ENCODE measurements around the gene THRB.

The THRB gene

DNA sequence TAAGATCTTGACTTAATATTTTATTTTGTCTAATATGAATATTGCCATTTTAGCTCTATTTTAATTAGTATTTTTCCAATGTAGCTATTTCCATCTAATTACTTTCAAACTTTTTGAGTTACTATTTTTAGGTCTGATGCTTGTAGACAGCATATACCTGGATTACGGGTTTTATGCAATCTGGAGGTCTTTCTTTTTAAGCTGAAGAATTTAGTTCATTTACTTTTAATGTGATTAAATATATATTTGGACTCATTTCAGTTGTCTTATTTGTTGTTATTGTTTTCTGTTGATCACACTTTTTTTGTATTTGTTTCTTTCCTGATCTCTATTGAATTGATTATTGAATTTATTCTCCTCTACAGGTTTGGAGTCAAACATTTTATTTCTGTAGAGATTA lies 30.3 kb downstream of the THRB start:
- TF ChIP-seq, protein P1, sequence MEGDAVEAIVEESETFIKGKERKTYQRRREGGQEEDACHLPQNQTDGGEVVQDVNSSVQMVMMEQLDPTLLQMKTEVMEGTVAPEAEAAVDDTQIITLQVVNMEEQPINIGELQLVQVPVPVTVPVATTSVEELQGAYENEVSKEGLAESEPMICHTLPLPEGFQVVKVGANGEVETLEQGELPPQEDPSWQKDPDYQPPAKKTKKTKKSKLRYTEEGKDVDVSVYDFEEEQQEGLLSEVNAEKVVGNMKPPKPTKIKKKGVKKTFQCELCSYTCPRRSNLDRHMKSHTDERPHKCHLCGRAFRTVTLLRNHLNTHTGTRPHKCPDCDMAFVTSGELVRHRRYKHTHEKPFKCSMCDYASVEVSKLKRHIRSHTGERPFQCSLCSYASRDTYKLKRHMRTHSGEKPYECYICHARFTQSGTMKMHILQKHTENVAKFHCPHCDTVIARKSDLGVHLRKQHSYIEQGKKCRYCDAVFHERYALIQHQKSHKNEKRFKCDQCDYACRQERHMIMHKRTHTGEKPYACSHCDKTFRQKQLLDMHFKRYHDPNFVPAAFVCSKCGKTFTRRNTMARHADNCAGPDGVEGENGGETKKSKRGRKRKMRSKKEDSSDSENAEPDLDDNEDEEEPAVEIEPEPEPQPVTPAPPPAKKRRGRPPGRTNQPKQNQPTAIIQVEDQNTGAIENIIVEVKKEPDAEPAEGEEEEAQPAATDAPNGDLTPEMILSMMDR (IDR thresholded peaks at IDR 0.05; ENCODE audit: borderline replicate concordance, control extremely low read depth, extremely low read depth, insufficient read depth, missing control alignments), result no peak
- in situ Hi-C loops (cut with MboI; ENCODE audit: low sequenced_read_pairs, unreplicated experiment), result no loop called here

DNA sequence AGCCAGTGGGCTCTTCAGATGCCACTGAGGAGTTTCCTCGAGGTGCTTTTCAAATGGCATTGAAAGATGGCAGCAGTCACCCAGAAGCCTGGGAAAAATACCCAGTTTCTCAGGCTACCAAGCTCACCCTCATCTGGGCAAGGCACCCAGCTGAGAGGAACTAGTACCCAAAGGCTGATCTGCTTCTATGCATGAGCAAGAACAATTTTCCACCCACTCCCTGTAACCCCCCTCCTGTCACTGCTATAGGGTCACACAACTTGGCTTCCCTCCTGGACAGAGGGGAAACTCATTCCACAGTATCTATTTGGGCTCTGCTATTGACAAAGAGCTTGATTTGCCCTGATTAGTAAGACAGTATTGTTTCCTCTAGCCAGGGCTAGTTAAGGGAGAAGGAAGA lies 31.9 kb downstream of the THRB start:
- TF ChIP-seq, protein P1 (IDR thresholded peaks at IDR 0.05; ENCODE audit: borderline replicate concordance, control extremely low read depth, extremely low read depth, insufficient read depth, missing control alignments), result no peak
- no peak for DNase-seq (ENCODE audit: low spot score)
- in situ Hi-C loops (cut with MboI; ENCODE audit: low sequenced_read_pairs, unreplicated experiment), result no loop called here

More for the DNA sequence above, 30.3 kb downstream of the THRB start:
- DNase-seq (ENCODE audit: low spot score), result no peak

DNA sequence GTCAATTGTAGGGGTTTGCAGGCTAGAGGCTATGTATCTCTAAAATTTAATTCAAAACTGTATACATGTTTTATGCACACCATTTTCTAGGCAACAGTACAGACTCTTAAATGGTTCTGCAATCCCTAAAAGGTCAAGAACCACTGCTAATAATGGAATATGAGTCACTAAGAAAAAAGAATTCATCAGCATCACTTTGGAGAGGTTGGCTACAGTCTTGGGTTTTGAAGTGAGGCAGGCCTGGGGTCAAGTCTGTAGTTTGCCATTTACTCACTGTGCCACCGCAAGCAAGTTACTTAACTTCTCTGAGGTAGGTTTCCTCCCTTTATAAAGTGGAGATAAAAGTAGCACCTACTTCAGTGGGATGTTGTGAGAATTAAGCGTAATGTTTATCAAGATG lies 33.7 kb downstream of the THRB start:
- in situ Hi-C loops (cut with MboI; ENCODE audit: low sequenced_read_pairs, unreplicated experiment), result no loop called here
- TF ChIP-seq, protein P1 (IDR thresholded peaks at IDR 0.05; ENCODE audit: borderline replicate concordance, control extremely low read depth, extremely low read depth, insufficient read depth, missing control alignments), result no peak
- no peak for DNase-seq (ENCODE audit: low spot score)

DNA sequence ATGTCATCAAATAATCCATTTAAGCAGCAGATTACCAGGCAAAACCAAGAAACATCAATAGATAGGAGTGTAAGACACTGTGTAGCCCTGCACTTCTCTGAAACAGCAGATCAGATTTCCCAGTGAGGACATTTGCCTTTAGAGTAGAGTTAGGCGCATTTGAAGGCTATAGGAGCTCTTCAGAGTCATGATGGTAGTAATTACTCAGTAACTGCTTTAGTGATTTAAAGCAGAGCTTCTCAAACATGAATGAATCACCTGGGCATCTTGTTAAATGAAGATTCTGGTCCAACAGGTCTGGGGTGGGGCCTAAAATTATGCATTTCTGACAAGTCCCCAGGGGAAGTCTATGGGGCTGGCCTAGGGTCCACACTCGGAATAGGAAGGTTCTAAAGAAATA lies 36.9 kb downstream of the THRB start:
- in situ Hi-C loops (cut with MboI; ENCODE audit: low sequenced_read_pairs, unreplicated experiment), result no loop called here
- no peak for DNase-seq (ENCODE audit: low spot score)
- TF ChIP-seq, protein P1 (IDR thresholded peaks at IDR 0.05; ENCODE audit: borderline replicate concordance, control extremely low read depth, extremely low read depth, insufficient read depth, missing control alignments), result no peak

DNA sequence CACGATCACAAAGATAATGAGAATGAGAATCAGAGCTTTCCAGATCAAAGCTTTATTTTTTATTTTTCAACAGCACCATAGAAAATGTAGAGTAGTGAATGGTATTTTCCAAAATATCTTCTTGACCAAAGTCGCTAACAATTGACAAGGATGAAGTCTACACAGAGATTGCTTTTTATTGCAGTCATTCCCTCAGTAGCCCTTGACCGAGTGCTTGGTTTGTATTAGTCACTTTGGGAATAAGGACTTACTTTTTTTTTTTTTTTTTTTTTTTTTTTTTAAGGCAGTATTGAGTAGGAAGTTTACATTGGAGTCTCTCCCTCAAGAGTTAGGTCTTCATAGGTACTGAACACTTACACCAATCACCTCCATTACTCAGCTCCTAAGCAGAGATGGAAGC lies 39.8 kb downstream of the THRB start:
- no peak for DNase-seq (ENCODE audit: low spot score)
- TF ChIP-seq, protein P1 (IDR thresholded peaks at IDR 0.05; ENCODE audit: borderline replicate concordance, control extremely low read depth, extremely low read depth, insufficient read depth, missing control alignments), result no peak
- in situ Hi-C loops (cut with MboI; ENCODE audit: low sequenced_read_pairs, unreplicated experiment), result no loop called here

DNA sequence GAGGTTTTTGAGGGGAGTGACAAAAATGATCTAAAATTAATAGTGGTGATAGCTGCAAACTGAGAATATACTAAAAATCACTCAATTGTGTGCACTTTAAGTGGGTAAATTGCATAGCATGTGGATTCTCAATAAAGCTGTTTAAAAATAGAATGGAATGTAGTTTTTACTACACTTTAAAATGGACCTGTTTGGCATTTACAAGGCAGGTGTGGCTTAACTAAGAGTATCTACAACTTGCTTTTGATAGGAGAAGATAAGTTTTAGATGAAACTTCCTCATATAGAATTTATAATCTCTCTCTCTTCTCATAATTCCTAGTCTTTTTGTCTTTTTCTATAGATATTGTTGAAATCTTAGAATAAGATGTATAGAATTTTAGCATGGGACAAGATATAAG lies 40.3 kb downstream of the THRB start:
- in situ Hi-C loops (cut with MboI; ENCODE audit: low sequenced_read_pairs, unreplicated experiment), result no loop called here
- DNase-seq (ENCODE audit: low spot score), result no peak
- TF ChIP-seq, protein P1 (IDR thresholded peaks at IDR 0.05; ENCODE audit: borderline replicate concordance, control extremely low read depth, extremely low read depth, insufficient read depth, missing control alignments), result no peak

All from GM13976 (cell line).